HepG2 (cell line): Measurements from ENCODE around the gene EXOC7. TPM values are rescaled to one million over a fixed set of nuclear protein-coding genes. Genes with fewer than 3 reads are reported as not detected.

Experiments
- ATAC-seq: fragments of 200-7000 bp; cut with Tn5 transposase; 3 replicates; pipeline ENCODE4 v1.9.1; 2020; ENCODE audit warnings: mild to moderate bottlenecking, moderate library complexity
- BruUV-seq: library from RNA; stranded (reverse); fragments of 400-500 nt; replicated peaks from 2 replicates; lab custom pipeline; 2021; lab: Mats Ljungman, UMichigan
- CTCF ChIA-PET: fragments of 300-600 bp; formaldehyde crosslinking; extraction: SDS; loops from one replicate; lab custom pipeline; 2021; ENCODE audit warnings: low total read pairs, inconsistent platforms, low intra/inter-chr PET ratio; lab: Yijun Ruan, JAX
- POLR2A ChIA-PET: fragments of 350-600 bp; sonication (Branson Sonifier 250); formaldehyde crosslinking; loops from one replicate; lab custom pipeline; 2020; ENCODE audit warnings: antibody characterized with exemption, inconsistent platforms; lab: Yijun Ruan, JAX
- DNase-seq: peaks from one replicate; pipeline ENCODE4 v3.0.0-alpha.2; 2015; ENCODE audit warnings: low spot score
- FAIRE-seq: peaks from 3 replicates; lab custom pipeline; 2011; peaks lifted over from hg19 to GRCh38; lab: Jason Lieb, UNC
- H2AFZ ChIP-seq: one replicate; pipeline ENCODE4 v1.6.1; 2011; ENCODE audit warnings: low read length, inconsistent platforms
- H3K27ac ChIP-seq: fragments of 300-600 bp; 3 replicates; pipeline ENCODE4 v1.8.0; 2011; ENCODE audit warnings: mixed run types, mild to moderate bottlenecking, mixed read lengths, low read length, inconsistent platforms; ENCODE audit not compliant: insufficient read depth; ENCODE audit errors: extremely low read length
- H3K27me3 ChIP-seq, 2 experiments: fragments of 200-600 bp in 1 of 2; 2 replicates in 1 of 2; 3 replicates in 1 of 2; pipeline versions ENCODE4 v1.6.0 to v1.8.0; 2011; ENCODE audit warnings: low read length in 2 of 2, mild to moderate bottlenecking in 2 of 2, moderate library complexity in 2 of 2, inconsistent platforms in 1 of 2; ENCODE audit not compliant: insufficient read depth in 2 of 2, control insufficient read depth in 1 of 2
- H3K36me3 ChIP-seq, 2 experiments: fragments of 200-600 bp in 1 of 2; replicated peaks in 1 of 2; 2 replicates in 1 of 2; 3 replicates in 1 of 2; pipeline versions ENCODE4 v1.5.1 to v1.8.0; 2011; ENCODE audit warnings: low read length in 2 of 2, inconsistent platforms in 1 of 2; ENCODE audit not compliant: insufficient read depth in 2 of 2, control insufficient read depth in 1 of 2
- H3K4me1 ChIP-seq: 2 replicates; pipeline ENCODE4 v1.5.1; 2012; ENCODE audit warnings: low read length, inconsistent platforms; ENCODE audit not compliant: insufficient read depth
- H3K4me2 ChIP-seq: 2 replicates; pipeline ENCODE4 v1.6.0; 2011; ENCODE audit warnings: low read depth, low read length, inconsistent platforms
- H3K4me3 ChIP-seq, 3 experiments: fragments of 200-600 bp in 1 of 3; sonication (generic), shearing (Covaris generic) in 1 of 3; replicated peaks in 1 of 3; 2 replicates each; pipeline ENCODE4 v1.5.1; 2011 to 2016; ENCODE audit warnings: low read length in 3 of 3, inconsistent platforms in 2 of 3, low read depth in 2 of 3, mild to moderate bottlenecking in 2 of 3, control low read depth in 1 of 3, mixed read lengths in 1 of 3; ENCODE audit not compliant: insufficient read depth in 1 of 3
- H3K79me2 ChIP-seq: one replicate; pipeline ENCODE4 v1.6.1; 2011; ENCODE audit warnings: low read length, inconsistent platforms; ENCODE audit not compliant: insufficient read depth
- H3K9ac ChIP-seq: 2 replicates; pipeline ENCODE4 v1.6.0; 2011; ENCODE audit warnings: mild to moderate bottlenecking, low read depth, low read length, inconsistent platforms; ENCODE audit not compliant: insufficient read depth
- H3K9me3 ChIP-seq: 2 replicates; pipeline ENCODE4 v1.5.1; 2012; ENCODE audit warnings: mild to moderate bottlenecking, low read length
- H4K20me1 ChIP-seq: 2 replicates; pipeline ENCODE4 v1.6.0; 2011; ENCODE audit warnings: inconsistent platforms, mild to moderate bottlenecking, low read length, moderate library complexity; ENCODE audit not compliant: insufficient read depth
- CREB1 ChIP-seq, 2 experiments: fragments of 450-650 bp in 1 of 2; IDR thresholded peaks; 2 replicates each; pipeline ENCODE4 v1.6.1; 2016 to 2017; ENCODE audit warnings: control low read depth in 1 of 2, mild to moderate bottlenecking in 1 of 2, missing compliant biosample characterization in 1 of 2, missing genetic modification characterization in 1 of 2
- E2F5 ChIP-seq: sonication (generic); formaldehyde crosslinking; conservative IDR thresholded peaks from 2 replicates; pipeline ENCODE4 v1.4.0; 2020; ENCODE audit warnings: missing genetic modification reagents
- FOXA1 ChIP-seq, 2 experiments: fragments of 450-650 bp in 1 of 2; sonication (generic) in 1 of 2; formaldehyde crosslinking in 1 of 2; IDR thresholded peaks; 2 replicates each; pipeline versions ENCODE4 v1.4.0 to v1.6.1; 2016 to 2020; ENCODE audit warnings: missing genetic modification reagents in 1 of 2
- HDAC2 ChIP-seq: sonication (generic); formaldehyde crosslinking; IDR thresholded peaks from 2 replicates; pipeline ENCODE4 v1.4.0; 2020; ENCODE audit warnings: missing genetic modification reagents
- HNF1A ChIP-seq, 2 experiments: sonication (generic) in 1 of 2; formaldehyde crosslinking in 1 of 2; IDR thresholded peaks; 2 replicates each; pipeline versions ENCODE4 v1.4.0 to v1.6.1; 2016 to 2020; ENCODE audit warnings: borderline replicate concordance in 1 of 2, low read depth in 1 of 2, mild to moderate bottlenecking in 1 of 2, missing genetic modification reagents in 1 of 2
- IKZF1 ChIP-seq: fragments of 450-650 bp; IDR thresholded peaks from 2 replicates; pipeline ENCODE4 v1.7.1; 2016
- KMT2A ChIP-seq: sonication (generic); formaldehyde crosslinking; IDR thresholded peaks from 2 replicates; pipeline ENCODE4 v1.4.0; 2020; ENCODE audit warnings: missing genetic modification reagents
- RELA ChIP-seq: sonication (generic); formaldehyde crosslinking; IDR thresholded peaks from 2 replicates; pipeline ENCODE4 v1.4.0; 2020; ENCODE audit warnings: missing genetic modification reagents
- ZBTB7A ChIP-seq: sonication (generic); formaldehyde crosslinking; IDR thresholded peaks from 2 replicates; pipeline ENCODE4 v1.8.0; 2022; ENCODE audit warnings: mild to moderate bottlenecking, missing genetic modification reagents
- ZBTB7B ChIP-seq: sonication (generic); formaldehyde crosslinking; IDR thresholded peaks from 2 replicates; pipeline ENCODE4 v1.4.0; 2020; ENCODE audit warnings: missing genetic modification reagents
- ZFAT ChIP-seq: sonication (generic); formaldehyde crosslinking; conservative IDR thresholded peaks from 2 replicates; pipeline ENCODE4 v1.8.1; 2023; ENCODE audit warnings: missing genetic modification reagents, inconsistent platforms
- ZFP90 ChIP-seq: sonication (generic); formaldehyde crosslinking; IDR thresholded peaks from 2 replicates; pipeline ENCODE4 v1.8.0; 2022; ENCODE audit warnings: missing genetic modification reagents, mild to moderate bottlenecking, inconsistent platforms, borderline replicate concordance
- ZNF20 ChIP-seq: sonication (generic); formaldehyde crosslinking; IDR thresholded peaks from 2 replicates; pipeline ENCODE4 v1.4.0; 2020; ENCODE audit warnings: mild to moderate bottlenecking, moderate library complexity, missing genetic modification reagents
- ZNF207 ChIP-seq: fragments of 450-650 bp; IDR thresholded peaks from 2 replicates; pipeline ENCODE4 v1.6.1; 2016; ENCODE audit warnings: antibody characterized with exemption, borderline replicate concordance
- ZNF296 ChIP-seq: sonication (generic); formaldehyde crosslinking; conservative IDR thresholded peaks from 2 replicates; pipeline ENCODE4 v1.5.0; 2020; ENCODE audit warnings: mild to moderate bottlenecking, missing genetic modification reagents
- ZNF343 ChIP-seq: sonication (generic); formaldehyde crosslinking; IDR thresholded peaks from 2 replicates; pipeline ENCODE4 v1.4.0; 2020; ENCODE audit warnings: mild to moderate bottlenecking, missing genetic modification reagents
- ZSCAN5A ChIP-seq: sonication (generic); formaldehyde crosslinking; IDR thresholded peaks from 2 replicates; pipeline ENCODE4 v1.8.0; 2022; ENCODE audit warnings: mild to moderate bottlenecking, missing genetic modification reagents, borderline replicate concordance
- WGBS: methylation state at CpG from one replicate; pipeline ENCODE4 v1.1.6; 2017; ENCODE audit warnings: low lambda C conversion rate; 5-methylcytosine and 5-hydroxymethylcytosine counted together
- in situ Hi-C: cut with HindIII; loops from 2 replicates; pipeline ENCODE4 v1.10.0; 2017; ENCODE audit warnings: low pct_unique_long_range_greater_than_20kb; ENCODE audit not compliant: extremely low pct_ligation_motif_present
- intact Hi-C: fragments of 100-400 bp; cut with micrococcal nuclease; formaldehyde crosslinking; loops from one replicate; pipeline ENCODE4 v1.10.0; 2022; ENCODE audit not compliant: unreplicated experiment
- polyA plus RNA-seq, 8 experiments: library from polyadenylated mRNA; depleted of rRNA in 3 of 8; stranded (reverse) in 7 of 8; unstranded in 1 of 8; fragments of >200 nt; fragmentation: Illumina TruSeq in 4 of 8; extraction: Trizol in 4 of 8; gene quantifications; 2 replicates each; pipeline versions ENCODE4 v1.2.1 to v1.2.3, GENCODE V29; 2011 to 2016; ENCODE audit warnings: low read depth in 4 of 8, missing spikeins in 1 of 8, mixed read lengths in 1 of 8; ENCODE audit not compliant: insufficient read depth in 1 of 8
- total RNA-seq, 5 experiments: library from RNA; depleted of rRNA; stranded (reverse); fragments of >200 nt; fragmentation: Illumina TruSeq; extraction: Trizol; gene quantifications; 2 replicates each; pipeline ENCODE4 v1.2.3, GENCODE V29; 2016; ENCODE audit warnings: low read depth in 1 of 5

The EXOC7 gene
- total and polyA plus RNA-seq, 2 of the 13 experiments (the other 11 are each of a cell fraction or from before 2014, with no cell fraction given) = 86.9 to 116 TPM

- ChIA-PET POLR2A (interaction anchor here (1.6 kb wide), 1 partner anchor 26 kb away, joined by 3 read pairs; no protein-coding TSS in a partner anchor), CTCF (no interaction called here)
- DNase-seq = no peak
- no peak overlapping the region for H3K4me3 ChIP-seq
- no peaks in the 10 kb centered on the region for H4K20me1 ChIP-seq
- no peak overlapping the region for H3K4me2 ChIP-seq
- TF ChIP-seq ZNF296 (no peak), KMT2A (CRISPR knock-in tag) (no peak), ZNF20 (no peak), ZNF343 (no peak), ZBTB7B (CRISPR knock-in tag) (no peak), ZFP90 (CRISPR knock-in tag) (no peak), ZFAT (CRISPR knock-in tag) (no peak), E2F5 (CRISPR knock-in tag) (no peak), HDAC2 (no peak), HNF1A (IDR thresholded peaks at IDR 0.05; ENCODE audit: low read depth) (no peak), HNF1A (CRISPR knock-in tag; IDR thresholded peaks at IDR 0.05; ENCODE audit: borderline replicate concordance) (no peak), RELA (no peak), IKZF1 (no peak), FOXA1 (IDR thresholded peaks at IDR 0.05) (no peak), FOXA1 (CRISPR knock-in tag; IDR thresholded peaks at IDR 0.05) (no peak), CREB1 (IDR thresholded peaks at IDR 0.05) (no peak), CREB1 (CRISPR knock-in tag; IDR thresholded peaks at IDR 0.05) (no peak), ZNF207 (no peak), ZBTB7A (CRISPR knock-in tag) (no peak), ZSCAN5A (CRISPR knock-in tag) (no peak)
- H3K27me3 ChIP-seq = no peaks in the 10 kb centered on the region
- no peaks in the 10 kb centered on the region for H3K79me2 ChIP-seq
- no peak overlapping the region for H3K9ac ChIP-seq
- in situ Hi-C loops = no loop called here
- 81% methylated on average over 6 of the region's 6 CpGs for WGBS
- H3K4me1 ChIP-seq = no peaks in the 10 kb centered on the region
- no peak for FAIRE-seq
- no peaks in the 10 kb centered on the region for H3K9me3 ChIP-seq
- no peak overlapping the region for H2AFZ ChIP-seq
- no peak overlapping the region for H3K27ac ChIP-seq
- BruUV-seq = no TSS peak
- intact Hi-C loops = no loop called here
- no peak for ATAC-seq
- H3K36me3 ChIP-seq = peaks cover 40 to 78% of the 10 kb centered on the region in 2 experiments
Observed at GRCh38 chr17:76040376-76040775, 63.2 kb downstream of the EXOC7 start.
